GM18951 (cell line): ENCODE data around the gene S100B.

Experiments used
- POLR2A ChIP-seq: IDR thresholded peaks from 4 replicates; pipeline ENCODE4 v1.6.1; 2011; ENCODE audit warnings: mild to moderate bottlenecking; ENCODE audit not compliant: insufficient read length, insufficient read depth; ENCODE audit errors: extremely low read depth
- in situ Hi-C: fragments of 300-500 bp; cut with MboI; formaldehyde crosslinking; loops from one replicate; pipeline ENCODE4 v1.12.0; 2022; ENCODE audit warnings: low sequenced_read_pairs, mixed read lengths, inconsistent platforms; ENCODE audit not compliant: unreplicated experiment

The S100B gene

DNA sequence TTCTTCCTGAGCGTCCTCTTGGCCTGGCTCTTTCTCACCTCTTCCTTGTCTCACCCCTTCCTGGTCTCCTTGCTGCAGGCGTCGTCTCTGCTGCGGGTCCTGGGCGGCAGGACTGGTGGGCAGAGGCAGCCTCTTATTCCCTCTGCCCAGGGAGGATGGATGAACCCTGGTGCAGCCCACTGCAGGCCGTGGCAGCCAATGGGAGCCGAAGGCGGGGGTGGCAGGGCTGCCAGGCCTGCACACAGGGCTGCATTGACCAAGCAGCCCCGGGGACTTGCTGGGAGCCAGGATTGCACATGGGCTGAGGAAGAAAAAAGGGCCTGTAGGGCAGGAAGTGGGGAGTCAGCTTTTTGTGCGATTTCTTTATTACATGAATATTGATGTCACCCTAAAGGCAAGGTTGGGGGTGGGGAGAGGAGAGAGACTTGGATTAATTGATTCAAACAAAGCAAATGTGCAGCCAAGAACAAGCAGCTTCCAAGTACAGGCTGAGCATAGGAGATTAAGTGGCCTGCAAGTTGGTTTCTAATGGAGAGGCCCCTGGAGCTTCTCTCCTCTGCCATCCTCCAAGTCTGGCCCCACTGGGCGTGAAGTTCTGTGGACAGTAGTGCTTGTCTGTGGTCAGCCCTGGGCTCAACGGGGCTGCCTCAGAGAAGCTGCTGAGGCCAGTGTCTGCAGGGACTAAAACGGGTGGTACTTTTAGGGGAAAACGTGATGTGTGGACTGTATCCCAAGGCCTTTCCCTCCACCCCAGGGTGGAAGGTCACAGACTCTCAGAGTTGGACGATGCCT lies at the start of gene S100B:
Gene S100B (minus strand): TSS at position 108 of the 792 bp plus-strand sequence. CDS start 2,667 bp downstream, outside the sequence.
- in situ Hi-C loops: no loop called here
- no peak for TF ChIP-seq POLR2A

DNA sequence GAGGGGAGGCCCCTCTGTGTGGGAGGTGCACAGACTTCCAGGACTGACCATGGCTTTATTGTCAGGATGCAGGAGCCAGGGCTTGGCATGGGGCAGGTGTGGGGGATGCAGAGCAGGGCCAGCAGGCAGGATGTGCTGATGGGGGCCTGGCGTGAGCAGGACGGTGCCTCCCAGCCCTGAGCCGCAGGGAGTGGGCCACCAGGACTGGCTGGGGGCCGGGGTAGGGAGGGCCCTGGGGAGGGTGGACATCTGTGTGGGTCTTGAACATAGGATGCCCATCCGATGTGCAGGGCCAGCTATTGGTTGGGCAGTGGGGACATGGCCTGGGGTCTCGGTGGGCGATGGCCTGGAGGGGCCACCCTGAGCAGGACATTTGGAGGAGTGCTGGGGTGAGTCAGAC lies 46.2 kb upstream of the S100B start:
- in situ Hi-C loops: no loop called here
- no peak for TF ChIP-seq POLR2A

DNA sequence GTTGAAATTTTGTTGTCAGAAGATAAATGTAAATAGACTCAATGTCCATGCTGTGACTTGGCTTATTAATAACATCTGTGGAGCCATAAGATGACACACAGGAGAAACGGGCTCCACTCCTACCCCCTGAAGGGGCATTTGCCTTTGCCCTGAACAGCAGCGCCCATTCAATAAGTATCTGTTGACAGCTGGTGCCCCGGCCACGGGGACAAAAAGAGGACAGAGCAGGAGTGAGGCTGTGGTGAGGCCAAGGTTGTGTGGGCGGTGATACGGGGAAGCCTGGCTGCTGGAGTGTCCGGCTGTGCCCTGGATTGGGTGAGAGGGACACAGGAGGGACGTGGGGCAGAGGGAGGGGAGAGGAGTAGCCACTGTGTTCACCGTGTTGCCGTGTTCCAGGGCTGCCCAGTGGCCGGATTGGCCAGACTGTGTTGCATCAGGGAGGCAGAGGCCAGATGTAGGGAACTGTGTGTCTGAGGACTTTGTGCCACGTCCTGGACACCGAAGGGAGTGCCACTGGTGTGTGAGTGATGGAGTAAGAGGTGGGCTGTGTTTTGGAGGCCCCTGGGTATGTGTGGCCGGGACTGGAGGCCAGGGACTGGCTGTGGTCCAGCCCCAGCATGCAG lies 45.7 kb upstream of the S100B start:
- no peak for TF ChIP-seq POLR2A

DNA sequence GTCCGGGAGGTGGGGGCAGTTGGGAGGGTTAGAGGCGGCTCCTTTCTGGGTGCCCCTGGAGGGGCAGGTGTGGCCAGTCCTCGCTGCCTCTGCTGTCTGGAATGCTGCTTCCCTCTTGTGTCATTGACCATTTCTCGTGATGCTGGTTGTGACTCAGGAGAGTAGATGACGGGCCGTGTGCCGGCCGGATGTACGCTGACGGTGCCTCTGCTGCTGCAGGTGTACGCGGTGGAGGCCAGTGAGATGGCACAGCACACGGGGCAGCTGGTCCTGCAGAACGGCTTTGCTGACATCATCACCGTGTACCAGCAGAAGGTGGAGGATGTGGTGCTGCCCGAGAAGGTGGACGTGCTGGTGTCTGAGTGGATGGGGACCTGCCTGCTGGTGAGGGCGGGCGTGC lies 44.5 kb upstream of the S100B start:
- in situ Hi-C loops: no loop called here
- no peak for TF ChIP-seq POLR2A

More for the DNA sequence above, 45.7 kb upstream of the S100B start:
- in situ Hi-C loops: no loop called here

DNA sequence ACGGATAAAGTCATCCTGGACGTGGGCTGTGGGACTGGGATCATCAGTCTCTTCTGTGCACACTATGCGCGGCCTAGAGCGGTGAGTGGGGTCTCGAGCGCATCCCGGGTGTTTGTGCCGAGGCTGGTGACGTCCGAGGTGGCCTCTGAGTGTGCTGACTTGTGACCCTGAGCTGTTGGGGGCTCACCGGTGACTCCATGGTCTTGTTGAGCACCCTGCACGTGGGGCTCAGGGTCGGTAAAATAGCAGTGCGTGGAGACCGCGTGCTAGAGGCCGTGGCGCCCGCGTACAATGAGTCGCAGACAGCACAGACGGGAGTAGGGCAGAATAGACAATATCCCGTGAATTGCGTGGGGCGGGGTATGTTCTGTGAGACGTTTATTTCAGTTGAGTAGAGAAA lies 43.7 kb upstream of the S100B start:
- in situ Hi-C loops: no loop called here
- no peak for TF ChIP-seq POLR2A

DNA sequence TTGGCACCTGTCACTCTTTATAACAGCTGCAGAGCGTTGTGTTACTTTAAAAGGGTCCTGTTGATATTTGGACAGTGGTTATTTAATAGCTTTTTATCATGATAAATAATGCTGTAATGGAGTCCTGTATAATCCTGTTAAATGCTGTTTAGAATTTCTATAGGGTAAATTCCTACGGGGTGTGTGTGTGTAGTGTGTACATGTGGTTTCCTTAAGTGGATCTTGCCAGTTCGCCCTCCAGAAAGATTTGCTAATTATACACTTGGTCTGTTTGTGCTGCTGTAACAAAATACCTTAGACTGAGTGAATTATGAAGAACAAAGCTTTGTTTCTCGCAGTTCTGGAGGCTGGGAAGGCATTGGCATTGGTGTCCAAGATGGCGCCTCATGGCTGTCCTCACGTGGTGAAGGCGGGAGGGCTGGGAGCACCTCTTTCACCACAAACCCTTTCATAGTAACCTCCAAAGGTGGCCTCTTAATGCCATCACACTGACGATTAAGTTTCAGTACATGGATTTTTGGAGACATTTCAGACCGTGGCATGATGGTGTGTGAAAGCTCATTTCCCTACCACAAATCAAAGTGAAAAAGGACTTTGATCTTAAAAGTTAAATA lies 41.8 kb upstream of the S100B start:
- TF ChIP-seq POLR2A: no peak
- in situ Hi-C loops: no loop called here

DNA sequence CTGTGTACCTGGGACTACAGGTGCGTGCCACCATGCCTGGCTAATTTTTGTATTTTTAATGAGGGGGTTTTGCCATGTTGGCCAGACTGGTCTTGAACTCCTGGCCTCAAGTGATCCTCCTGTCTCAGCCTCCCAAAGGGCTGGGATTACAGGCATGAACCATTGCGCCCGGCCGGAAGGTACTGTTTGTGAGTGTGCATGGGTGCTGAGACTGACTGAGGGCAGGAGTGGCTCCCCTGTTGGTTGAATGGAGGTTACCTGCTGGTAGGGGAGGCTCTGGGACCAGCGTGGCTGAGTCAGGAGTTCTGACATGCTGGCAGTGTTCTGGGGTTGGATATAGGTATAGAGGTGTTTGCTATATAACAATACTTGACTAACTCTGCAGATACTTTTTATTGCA lies 41.0 kb upstream of the S100B start:
- in situ Hi-C loops: no loop called here
- no peak for TF ChIP-seq POLR2A

DNA sequence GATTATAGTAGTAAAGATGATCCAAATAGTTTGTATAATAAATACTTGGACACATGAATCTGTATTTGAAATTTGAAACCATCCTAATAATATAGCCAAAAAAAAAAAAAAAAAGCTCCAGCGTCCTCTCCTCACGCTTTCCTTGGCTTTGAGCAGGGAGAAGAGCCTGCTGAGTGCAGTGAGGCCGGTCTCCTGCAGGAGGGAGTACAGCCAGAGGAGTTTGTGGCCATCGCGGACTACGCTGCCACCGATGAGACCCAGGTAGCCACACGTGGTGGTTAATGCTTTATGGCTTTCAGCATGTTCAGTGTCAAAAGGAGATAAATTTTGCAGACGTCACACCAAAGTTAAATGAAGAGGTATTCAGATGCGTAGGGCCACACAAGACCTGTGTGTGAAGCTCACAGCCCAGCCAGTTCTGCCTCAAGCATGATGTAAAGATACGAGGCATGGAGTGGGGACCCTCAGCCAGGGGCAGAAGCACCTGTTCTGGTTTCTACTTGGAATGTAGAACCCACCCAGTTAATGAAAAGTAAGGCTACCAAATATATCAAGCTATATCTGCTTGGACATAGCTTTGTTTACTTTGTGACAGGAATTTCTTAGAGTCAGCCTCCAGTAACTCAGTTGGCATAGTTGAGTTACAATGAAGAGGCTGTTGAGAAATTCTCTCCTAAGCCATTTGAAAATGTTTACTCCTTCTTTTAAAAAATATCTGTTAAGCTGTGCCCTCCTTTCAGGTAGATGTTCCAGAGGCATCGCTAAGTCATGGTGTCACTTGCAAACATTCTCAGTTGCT lies 38.7 kb upstream of the S100B start:
- no peak for TF ChIP-seq POLR2A
- in situ Hi-C loops: no loop called here

DNA sequence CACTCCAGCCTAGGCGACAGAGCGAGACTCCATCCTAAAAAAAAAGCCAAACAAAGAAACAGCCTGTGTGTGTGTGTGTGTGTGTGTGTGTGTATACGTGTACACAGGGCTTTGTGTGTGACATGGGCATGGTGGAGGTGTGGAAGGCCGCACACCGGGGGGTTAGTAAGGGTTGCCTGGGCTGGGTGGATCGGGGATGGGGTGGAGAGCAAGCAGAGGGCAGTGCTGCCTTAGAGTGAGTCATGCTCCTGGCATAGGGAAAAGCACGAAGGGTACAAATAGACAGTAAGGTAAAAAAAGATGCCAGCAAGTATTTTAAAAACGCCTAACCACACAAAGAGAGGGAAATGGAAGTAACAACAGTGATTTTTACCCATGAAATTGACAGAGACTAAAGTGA lies 36.8 kb upstream of the S100B start:
- no peak for TF ChIP-seq POLR2A
- in situ Hi-C loops: no loop called here

DNA sequence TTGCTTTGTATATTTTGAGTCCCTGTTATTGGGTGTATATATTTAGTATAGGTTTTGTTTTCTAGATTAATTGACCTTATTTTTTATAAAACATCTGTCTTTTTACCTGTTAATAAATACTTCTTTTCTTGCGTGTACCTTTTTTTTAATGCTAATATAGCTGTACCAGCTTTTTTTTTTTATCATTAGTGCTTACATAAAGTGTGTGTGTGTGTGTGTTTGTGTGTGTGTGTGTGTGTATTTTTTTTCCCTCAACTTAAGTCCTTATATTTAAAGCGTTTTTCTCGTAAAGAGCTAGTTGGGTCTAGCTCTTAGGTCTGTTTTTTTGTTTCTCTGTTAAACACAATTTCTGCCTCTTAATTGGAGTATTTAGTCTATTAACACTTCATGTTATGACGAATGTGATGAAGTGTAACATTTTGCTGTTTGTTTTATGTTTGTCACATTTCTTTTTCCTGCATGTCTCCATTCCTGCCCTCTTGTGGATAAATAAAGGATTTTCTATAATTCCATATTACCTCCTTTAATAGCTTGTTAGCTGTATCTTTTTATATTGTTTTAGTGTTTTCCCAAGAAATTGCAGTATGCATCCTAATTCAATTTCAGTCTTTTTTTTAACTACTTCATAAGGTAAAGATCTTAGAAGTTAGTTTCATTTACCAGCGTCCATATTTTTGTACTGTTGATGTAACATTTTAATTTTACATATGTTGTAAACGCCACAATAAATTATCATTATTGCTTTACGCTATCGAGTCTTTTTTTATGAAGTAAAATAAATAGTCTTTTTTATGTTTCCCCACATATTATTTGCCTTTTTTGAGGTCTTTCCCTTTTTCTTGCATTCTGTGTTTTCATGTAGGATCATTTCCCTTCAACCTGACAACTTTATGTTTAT lies 34.9 kb upstream of the S100B start:
- no peak for TF ChIP-seq POLR2A
- in situ Hi-C loops: no loop called here

DNA sequence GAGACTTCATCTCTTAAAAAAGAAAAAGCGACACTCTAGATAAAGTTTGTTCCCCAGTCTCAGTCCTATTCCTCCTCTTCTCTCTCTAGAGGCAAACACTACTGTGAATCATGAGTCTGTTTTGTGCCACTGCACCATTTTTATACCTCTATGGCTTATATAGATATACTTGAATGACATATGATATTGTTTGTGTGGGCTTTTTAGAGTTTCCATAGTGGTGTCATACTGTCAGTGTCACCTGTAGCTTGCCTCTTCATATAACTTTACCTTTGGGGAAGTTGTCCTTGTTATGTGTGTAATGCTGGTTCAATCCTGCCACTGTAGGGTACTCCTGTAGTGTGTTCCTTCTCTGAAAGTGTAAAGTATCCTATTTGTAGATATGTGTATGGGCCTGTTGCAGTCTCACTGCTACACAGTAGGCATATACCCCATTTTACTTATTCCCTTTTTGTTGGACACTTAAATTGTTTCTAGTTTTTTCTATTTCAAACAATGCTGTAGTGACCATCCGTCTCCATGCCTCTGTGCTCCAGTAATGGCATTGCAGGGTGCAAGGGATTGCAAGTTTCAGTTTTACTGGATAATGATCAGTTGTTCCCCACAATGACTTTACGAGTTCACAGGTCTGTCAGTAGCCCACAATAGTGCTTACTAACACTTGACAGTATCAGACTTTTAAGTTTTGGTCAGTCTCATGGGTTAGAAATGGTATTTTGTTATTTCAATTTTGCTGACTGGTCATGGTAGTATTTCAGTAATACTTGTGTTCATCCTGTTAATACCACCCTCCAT lies 33.3 kb upstream of the S100B start:
- no peak for TF ChIP-seq POLR2A
- in situ Hi-C loops: no loop called here

DNA sequence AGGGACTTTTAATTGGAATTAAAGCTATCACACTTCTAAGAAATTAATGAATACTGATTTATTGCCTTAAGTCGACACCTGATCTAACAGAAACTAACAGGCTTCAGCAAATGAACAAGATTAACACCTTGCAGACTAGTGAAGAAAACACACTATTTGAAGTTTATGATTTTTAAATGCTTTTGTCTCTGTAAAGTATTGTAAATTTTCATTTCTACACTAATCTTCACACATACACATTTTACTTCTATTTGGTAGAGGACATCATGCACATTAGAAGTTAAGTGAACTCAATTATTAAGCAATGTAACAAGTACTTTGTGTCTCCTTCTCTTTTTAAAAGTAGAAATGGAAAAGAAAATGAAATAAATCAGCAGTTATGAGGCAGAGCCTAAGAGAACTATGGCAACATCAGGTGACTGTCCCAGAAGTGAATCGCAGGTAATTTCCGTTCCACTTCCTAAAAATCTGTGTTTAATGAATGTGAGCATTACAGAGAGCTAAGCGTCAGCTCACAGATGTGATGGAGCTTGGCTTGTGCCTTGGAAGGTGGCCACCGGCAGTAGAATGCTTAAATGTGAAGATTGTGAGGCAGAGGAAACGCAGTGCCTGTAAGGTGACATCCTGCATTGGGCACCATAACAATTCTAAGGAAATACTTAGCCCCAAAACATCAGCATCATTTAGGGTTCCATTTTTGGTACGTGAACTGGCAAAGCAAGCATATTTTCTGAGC lies 31.8 kb upstream of the S100B start:
- no peak for TF ChIP-seq POLR2A
- in situ Hi-C loops: no loop called here
